GM20000 (cell line): ENCODE results near the gene HDC.

Experiments used
- DNase-seq: peaks from one replicate; pipeline ENCODE4 v3.0.0; 2012; ENCODE audit warnings: low spot score
- CTCF ChIP-seq: IDR thresholded peaks from 2 replicates; pipeline ENCODE4 v1.5.1; 2012; ENCODE audit warnings: mild to moderate bottlenecking, control low read depth; ENCODE audit errors: extremely low read depth, missing control alignments

Gene HDC

DNA sequence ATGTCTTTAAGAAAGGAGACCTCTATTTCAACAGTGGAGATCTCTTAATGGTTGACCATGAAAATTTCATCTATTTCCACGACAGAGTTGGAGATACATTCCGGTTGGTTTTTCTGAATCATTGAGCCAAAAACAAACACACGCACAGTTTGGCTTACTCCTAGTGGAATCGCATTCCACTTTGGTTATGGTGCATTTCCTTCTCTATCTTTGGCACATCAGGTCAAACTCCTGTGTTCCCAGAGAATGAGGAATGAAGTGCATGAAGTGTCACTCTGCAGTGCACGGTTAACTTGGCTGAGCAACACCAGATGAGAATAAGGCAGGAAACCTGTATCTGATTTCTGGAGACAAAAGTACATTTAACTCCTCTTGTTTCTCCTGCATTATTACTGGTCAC lies 38.5 kb downstream of the HDC start:
- no peak for TF ChIP-seq CTCF
- DNase-seq, result no peak

- no peak for DNase-seq
- no peak for TF ChIP-seq CTCF
These were observed 39.6 kb downstream of the HDC start for GRCh38 chr15:50225938-50226337.

DNA sequence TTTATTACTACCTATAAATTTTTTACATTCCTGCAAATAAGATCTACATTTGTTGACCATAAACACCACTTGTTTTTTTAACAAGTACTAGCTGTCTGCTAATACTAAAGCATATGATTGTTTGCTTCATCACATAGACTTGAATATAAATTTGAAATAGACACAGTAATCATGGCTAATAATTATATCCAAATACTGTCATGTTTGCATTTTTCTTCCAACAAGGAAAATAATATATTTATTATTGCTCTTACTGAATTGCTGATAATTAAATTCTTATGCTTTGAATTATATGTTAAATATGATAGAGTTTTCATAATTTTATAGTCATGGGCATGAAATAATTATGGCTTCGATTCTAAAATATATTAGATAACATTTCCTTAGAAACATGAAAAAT lies 40.5 kb downstream of the HDC start:
- DNase-seq, result no peak
- TF ChIP-seq CTCF, result no peak

- DNase-seq, result no peak
- no peak for TF ChIP-seq CTCF
These were observed 40.9 kb downstream of the HDC start for GRCh38 chr15:50224606-50225005.

- no peak for DNase-seq
- TF ChIP-seq CTCF, result no peak
These were observed 43.3 kb downstream of the HDC start for GRCh38 chr15:50222181-50222580.

DNA sequence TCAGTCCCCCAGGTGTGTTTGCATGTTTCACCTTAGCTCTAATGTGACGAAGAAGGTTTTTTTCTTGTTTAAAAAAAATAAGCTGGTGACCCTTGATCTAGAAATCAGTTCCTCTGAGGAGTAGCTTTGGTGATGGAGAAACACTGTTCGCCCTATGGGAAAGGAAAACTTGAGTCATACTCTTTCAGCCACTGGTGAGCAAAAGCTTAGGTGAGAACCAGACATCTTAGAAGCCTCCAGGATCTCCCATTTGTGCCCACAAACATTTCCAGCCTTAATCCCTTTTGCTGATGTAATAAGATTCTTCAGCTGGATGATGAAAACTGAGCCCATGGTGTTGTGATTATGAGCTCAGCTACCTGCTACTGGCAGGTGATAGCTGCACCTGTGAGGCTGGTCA lies 45.7 kb downstream of the HDC start:
- DNase-seq, result no peak
- no peak for TF ChIP-seq CTCF

DNA sequence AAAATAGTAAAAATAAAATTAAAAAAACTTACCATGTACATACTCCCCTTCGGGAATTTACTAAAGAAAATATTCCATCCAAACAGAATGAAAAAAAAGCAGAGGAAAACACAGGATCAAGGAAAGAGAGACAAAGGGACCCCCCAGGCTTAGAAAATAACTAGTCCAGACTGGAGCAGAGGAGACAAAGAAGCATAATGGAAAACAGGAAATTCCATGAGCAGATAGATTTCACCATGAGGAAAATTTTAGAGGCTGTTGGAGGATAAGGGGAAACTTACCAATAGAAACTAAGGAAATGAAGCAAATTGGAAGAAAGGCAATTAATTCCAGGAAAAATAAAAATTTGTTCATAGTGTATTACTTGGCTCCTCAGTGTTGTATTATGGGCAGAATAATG lies 46.8 kb downstream of the HDC start:
- no peak for TF ChIP-seq CTCF
- DNase-seq, result no peak

- DNase-seq, result no peak
- no peak for TF ChIP-seq CTCF
These were observed 47.2 kb downstream of the HDC start for GRCh38 chr15:50218291-50218690.
